Breast epithelium (tissue), 4 donors: ENCODE measurements around the gene ALDH1A2. TPM values are rescaled to one million over a fixed set of nuclear protein-coding genes. Genes with fewer than 3 reads are reported as not detected.

Source experiments
- DNase-seq, 2 donors: peaks; one replicate each; pipeline ENCODE4 v3.0.0-alpha.2; 2019; ENCODE audit warnings: low spot score in 2 of 2
- H3K27ac ChIP-seq, 2 donors: fragments of 200-600 bp; sonication (generic) in 1 of 2; one replicate each; pipeline ENCODE4 v1.5.1; 2016 to 2019; ENCODE audit warnings: mild to moderate bottlenecking in 1 of 2
- H3K27me3 ChIP-seq, 2 donors: fragments of 200-600 bp; sonication (generic) in 1 of 2; one replicate each; pipeline versions ENCODE4 v1.5.1 to v1.6.0; 2017 to 2019; ENCODE audit warnings: control low read depth in 1 of 2, mild to moderate bottlenecking in 1 of 2
- H3K36me3 ChIP-seq: fragments of 200-600 bp; one replicate; pipeline ENCODE4 v1.5.1; 2019
- H3K4me1 ChIP-seq, 2 donors: fragments of 200-600 bp; sonication (generic); one replicate each; pipeline ENCODE4 v1.5.1; 2016 to 2019; ENCODE audit warnings: control low read depth in 1 of 2
- H3K4me3 ChIP-seq, 3 donors: fragments of 200-600 bp; sonication (generic); 1 replicate in 2 of 3; 2 replicates in 1 of 3; pipeline ENCODE4 v1.5.1; 2016 to 2019; ENCODE audit warnings: mild to moderate bottlenecking in 3 of 3, moderate library complexity in 2 of 3
- H3K9me3 ChIP-seq, 2 donors: fragments of 200-600 bp; sonication (generic) in 1 of 2; one replicate each; pipeline ENCODE4 v1.5.1; 2016 to 2019; ENCODE audit warnings: control low read depth in 1 of 2
- POLR2A ChIP-seq: fragments of 450-650 bp; IDR thresholded peaks from one replicate; pipeline ENCODE4 v1.6.1; 2016; ENCODE audit warnings: antibody characterized with exemption, mild to moderate bottlenecking, moderate library complexity
- POLR2AphosphoS5 ChIP-seq, 3 donors: sonication (generic); formaldehyde crosslinking; IDR thresholded peaks; one replicate each; pipeline ENCODE4 v1.6.1; 2017; ENCODE audit warnings: antibody characterized with exemption in 3 of 3
- intact Hi-C: fragments of 100-400 bp; cut with DNase I; formaldehyde crosslinking; loops from one replicate; pipeline ENCODE4 v1.15.1; 2023; ENCODE audit warnings: low total_unique reads
- total RNA-seq, 3 donors: library from RNA; depleted of rRNA; stranded (reverse); fragments of >200 nt; gene quantifications; one replicate each; pipeline ENCODE4 v1.1.0, GENCODE V29; 2016
- TF ChIP-seq, protein P1 (sequence below), 3 donors: fragments of 450-650 bp; IDR thresholded peaks; one replicate each; pipeline ENCODE4 v1.5.1; 2016 to 2017; ENCODE audit warnings: antibody characterized with exemption in 3 of 3, mild to moderate bottlenecking in 3 of 3, moderate library complexity in 3 of 3

Gene ALDH1A2
- total RNA-seq, 3 donors from 2014 or later: 6.1 to 19.6 (median 11.1) TPM

DNA sequence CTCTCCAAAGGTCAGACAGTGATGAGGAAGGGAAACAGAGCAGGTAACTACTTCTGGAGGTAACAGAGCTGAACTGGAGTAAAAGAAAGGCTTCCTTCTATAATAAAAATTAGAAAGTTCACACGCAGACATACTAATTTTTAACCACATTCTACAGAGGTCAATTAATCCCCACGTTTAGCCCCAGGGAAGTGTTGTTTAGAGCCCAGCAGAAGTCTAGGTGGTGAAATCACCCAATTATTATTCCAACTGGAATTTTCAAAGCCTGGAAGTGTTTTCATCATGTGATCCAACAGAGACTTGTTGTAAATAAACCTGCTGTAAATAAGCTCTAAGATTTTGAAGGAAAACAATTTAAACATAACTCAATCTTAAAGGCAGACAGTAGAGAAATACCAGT is 6.8 kb downstream of the ALDH1A2 start:
- intact Hi-C loops: no loop called here

DNA sequence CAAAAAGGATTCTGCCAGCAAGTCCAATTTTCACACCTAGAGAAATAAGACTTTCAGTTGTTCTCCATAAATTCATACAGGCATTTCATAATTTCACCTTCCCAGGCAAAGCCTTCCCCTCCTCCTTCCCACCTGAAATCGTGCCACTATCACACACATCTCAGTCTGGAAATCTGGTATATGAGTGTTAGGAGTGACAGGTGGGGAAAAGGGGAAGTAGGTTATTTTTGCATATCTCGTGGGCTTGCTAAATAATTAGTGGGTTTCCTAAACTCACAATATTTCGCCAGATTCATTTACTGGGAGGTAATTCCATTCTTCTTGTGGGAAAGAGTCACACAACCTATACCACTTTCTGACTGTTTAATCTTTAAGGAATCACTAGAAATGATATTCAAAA is 7.4 kb downstream of the ALDH1A2 start:
- no peaks in the 10 kb centered on the region for H3K9me3 ChIP-seq
- peaks cover 0 to 11% of the 10 kb centered on the region in 2 donors for H3K27me3 ChIP-seq
- TF ChIP-seq POLR2A: no peak
- TF ChIP-seq, protein P1, sequence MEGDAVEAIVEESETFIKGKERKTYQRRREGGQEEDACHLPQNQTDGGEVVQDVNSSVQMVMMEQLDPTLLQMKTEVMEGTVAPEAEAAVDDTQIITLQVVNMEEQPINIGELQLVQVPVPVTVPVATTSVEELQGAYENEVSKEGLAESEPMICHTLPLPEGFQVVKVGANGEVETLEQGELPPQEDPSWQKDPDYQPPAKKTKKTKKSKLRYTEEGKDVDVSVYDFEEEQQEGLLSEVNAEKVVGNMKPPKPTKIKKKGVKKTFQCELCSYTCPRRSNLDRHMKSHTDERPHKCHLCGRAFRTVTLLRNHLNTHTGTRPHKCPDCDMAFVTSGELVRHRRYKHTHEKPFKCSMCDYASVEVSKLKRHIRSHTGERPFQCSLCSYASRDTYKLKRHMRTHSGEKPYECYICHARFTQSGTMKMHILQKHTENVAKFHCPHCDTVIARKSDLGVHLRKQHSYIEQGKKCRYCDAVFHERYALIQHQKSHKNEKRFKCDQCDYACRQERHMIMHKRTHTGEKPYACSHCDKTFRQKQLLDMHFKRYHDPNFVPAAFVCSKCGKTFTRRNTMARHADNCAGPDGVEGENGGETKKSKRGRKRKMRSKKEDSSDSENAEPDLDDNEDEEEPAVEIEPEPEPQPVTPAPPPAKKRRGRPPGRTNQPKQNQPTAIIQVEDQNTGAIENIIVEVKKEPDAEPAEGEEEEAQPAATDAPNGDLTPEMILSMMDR (IDR thresholded peaks at IDR 0.05): no peak
- no peak for TF ChIP-seq POLR2AphosphoS5 (IDR thresholded peaks at IDR 0.05)
- H3K36me3 ChIP-seq: no peaks in the 10 kb centered on the region
- no peak overlapping the region for H3K4me3 ChIP-seq
- intact Hi-C loops: no loop called here
- H3K4me1 ChIP-seq: no peaks in the 10 kb centered on the region
- no peak for DNase-seq
- H3K27ac ChIP-seq: no peak overlapping the region

More for the DNA sequence above, 6.8 kb downstream of the ALDH1A2 start:
- no peaks in the 10 kb centered on the region for H3K36me3 ChIP-seq
- peaks cover 0 to 15% of the 10 kb centered on the region in 2 donors for H3K27me3 ChIP-seq
- DNase-seq: no peak
- no peak overlapping the region for H3K27ac ChIP-seq
- H3K4me1 ChIP-seq: no peaks in the 10 kb centered on the region
- no peak for TF ChIP-seq POLR2A
- TF ChIP-seq, protein P1 (IDR thresholded peaks at IDR 0.05): no peak
- no peak for TF ChIP-seq POLR2AphosphoS5 (IDR thresholded peaks at IDR 0.05)
- H3K9me3 ChIP-seq: no peaks in the 10 kb centered on the region
- H3K4me3 ChIP-seq: no peak overlapping the region

DNA sequence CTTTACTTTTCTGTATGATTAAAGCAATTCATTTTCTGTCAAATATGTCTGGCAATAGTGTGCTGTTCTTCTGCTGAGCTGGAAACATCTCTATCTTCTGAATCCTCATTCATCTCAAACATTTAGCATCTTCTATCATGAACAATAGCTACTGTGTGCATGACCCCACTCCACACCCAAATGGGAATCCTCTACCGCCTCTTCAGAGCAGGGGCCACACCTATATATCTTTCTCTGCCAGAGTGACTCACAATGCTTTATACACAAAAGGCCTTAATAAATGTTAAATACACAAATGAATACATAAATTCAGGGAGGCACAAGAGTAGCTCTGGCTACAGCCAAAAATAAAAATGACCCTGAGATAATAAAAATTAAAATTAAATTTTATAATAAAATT is 8.0 kb downstream of the ALDH1A2 start:
- H3K27me3 ChIP-seq: peaks cover 0 to 6% of the 10 kb centered on the region in 2 donors
- intact Hi-C loops: no loop called here
- TF ChIP-seq POLR2AphosphoS5 (IDR thresholded peaks at IDR 0.05) (no peak), POLR2A (no peak)
- TF ChIP-seq, protein P1 (IDR thresholded peaks at IDR 0.05): no peak

DNA sequence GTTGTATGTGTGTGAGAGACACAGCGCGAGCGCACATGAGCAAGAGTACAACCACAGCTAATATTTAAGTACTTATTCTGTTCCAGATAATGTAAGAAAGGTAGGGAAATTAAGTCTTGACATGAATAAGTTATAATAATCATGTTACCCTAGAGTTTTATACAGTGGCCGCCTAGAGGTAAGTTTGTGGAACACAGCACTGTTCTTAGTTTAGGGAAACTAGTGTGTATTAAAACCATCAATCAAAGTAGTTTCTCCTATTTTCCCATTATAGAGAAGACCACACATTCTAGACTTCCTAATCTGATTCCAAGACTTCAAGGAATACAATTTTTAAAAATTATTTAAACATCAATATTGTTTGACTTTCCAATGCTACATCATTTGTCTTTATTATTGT is 9.5 kb downstream of the ALDH1A2 start:
- no peak overlapping the region for H3K27ac ChIP-seq
- DNase-seq: no peak
- H3K9me3 ChIP-seq: no peaks in the 10 kb centered on the region
- H3K27me3 ChIP-seq: peaks cover 0 to 5% of the 10 kb centered on the region in 2 donors
- no peak overlapping the region for H3K4me3 ChIP-seq
- intact Hi-C loops: no loop called here
- no peaks in the 10 kb centered on the region for H3K36me3 ChIP-seq
- TF ChIP-seq, protein P1 (IDR thresholded peaks at IDR 0.05): no peak
- no peak for TF ChIP-seq POLR2AphosphoS5 (IDR thresholded peaks at IDR 0.05)
- TF ChIP-seq POLR2A: no peak
- no peaks in the 10 kb centered on the region for H3K4me1 ChIP-seq

More for the DNA sequence above, 8.0 kb downstream of the ALDH1A2 start:
- Histone ChIP-seq H3K9me3 (no peaks in the 10 kb centered on the region), H3K4me1 (no peaks in the 10 kb centered on the region), H3K36me3 (no peaks in the 10 kb centered on the region), H3K4me3 (no peak overlapping the region), H3K27ac (no peak overlapping the region)
- no peak for DNase-seq

DNA sequence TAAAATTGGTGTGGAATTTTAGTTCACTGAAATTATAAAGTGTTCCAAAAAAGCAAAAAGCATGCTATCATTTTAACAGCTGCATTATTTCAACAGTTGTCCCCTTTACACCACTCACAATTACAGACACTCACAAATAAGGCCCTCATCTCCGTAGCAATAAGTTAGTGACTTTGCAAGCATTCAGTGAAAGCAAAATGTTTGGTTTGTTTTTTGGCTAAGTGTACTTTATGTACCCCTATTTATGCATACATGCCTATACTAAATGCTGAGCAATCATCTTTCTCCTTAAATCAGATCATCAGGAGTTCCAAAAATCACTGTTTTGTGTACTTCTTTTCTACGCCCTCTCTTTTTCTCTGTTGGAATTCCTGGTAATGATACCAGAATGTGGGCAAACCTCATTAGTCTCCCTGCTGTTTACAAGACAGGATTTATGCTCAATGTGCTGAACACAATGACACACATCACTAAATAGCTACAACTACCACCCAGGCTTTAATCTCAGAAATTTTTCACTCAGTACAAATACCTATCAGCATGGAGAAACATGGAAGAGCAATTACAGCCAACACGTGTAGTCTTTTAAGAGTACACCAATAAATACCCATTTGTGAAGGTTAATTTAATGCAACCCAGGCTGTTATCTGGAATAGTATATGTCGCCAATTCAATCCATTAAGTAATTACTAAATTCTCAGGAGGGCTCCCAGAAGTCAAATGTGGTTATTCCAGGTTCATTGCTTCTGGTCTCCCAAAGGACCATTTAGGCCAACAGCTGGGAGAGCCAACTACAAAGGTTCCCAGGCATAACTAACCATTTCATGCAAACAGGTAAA is 12.0 kb downstream of the ALDH1A2 start:
- Histone ChIP-seq H3K27ac (no peak overlapping the region), H3K4me3 (no peak overlapping the region), H3K27me3 (no peaks in the 10 kb centered on the region), H3K36me3 (no peaks in the 10 kb centered on the region), H3K4me1 (no peaks in the 10 kb centered on the region), H3K9me3 (no peaks in the 10 kb centered on the region)
- TF ChIP-seq, protein P1 (IDR thresholded peaks at IDR 0.05): no peak
- TF ChIP-seq POLR2AphosphoS5 (IDR thresholded peaks at IDR 0.05) (no peak), POLR2A (no peak)
- DNase-seq: no peak
- intact Hi-C loops: no loop called here
